Ishikawa (cell line): ENCODE measurements around the gene ACSM4.

ENCODE experiments used
- CEBPB ChIP-seq: IDR thresholded peaks from 2 replicates; pipeline ENCODE4 v1.6.1; 2012
- CREB1 ChIP-seq: IDR thresholded peaks from 2 replicates; pipeline ENCODE4 v1.6.1; 2012; ENCODE audit warnings: low read depth
- EGR1 ChIP-seq: IDR thresholded peaks from 2 replicates; pipeline ENCODE4 v1.6.1; 2012
- EP300 ChIP-seq: IDR thresholded peaks from 2 replicates; pipeline ENCODE4 v1.6.1; 2012; ENCODE audit warnings: borderline replicate concordance
- FOXM1 ChIP-seq: IDR thresholded peaks from 2 replicates; pipeline ENCODE4 v1.6.1; 2012; ENCODE audit warnings: low read depth, borderline replicate concordance
- NFIC ChIP-seq: IDR thresholded peaks from 2 replicates; pipeline ENCODE4 v1.6.1; 2012
- RAD21 ChIP-seq: IDR thresholded peaks from 2 replicates; pipeline ENCODE4 v1.6.1; 2012; ENCODE audit warnings: low read depth
- TAF1 ChIP-seq: IDR thresholded peaks from 2 replicates; pipeline ENCODE4 v1.6.1; 2012; ENCODE audit warnings: low read depth, mild to moderate bottlenecking
- TCF12 ChIP-seq: IDR thresholded peaks from 2 replicates; pipeline ENCODE4 v1.6.1; 2012; ENCODE audit warnings: low read depth
- TEAD4 ChIP-seq: IDR thresholded peaks from 2 replicates; pipeline ENCODE4 v1.6.1; 2012
- YY1 ChIP-seq: IDR thresholded peaks from 2 replicates; pipeline ENCODE4 v1.6.1; 2012; ENCODE audit warnings: low read depth
- ZBTB7A ChIP-seq: IDR thresholded peaks from 2 replicates; pipeline ENCODE4 v1.6.1; 2012; ENCODE audit warnings: low read depth
- TF ChIP-seq, protein P1 (sequence below): IDR thresholded peaks from 2 replicates; pipeline ENCODE4 v1.6.1; 2012
- TF ChIP-seq, protein P2 (sequence below): IDR thresholded peaks from 2 replicates; pipeline ENCODE4 v1.6.1; 2012
- TF ChIP-seq, protein P3 (sequence below): IDR thresholded peaks from 2 replicates; pipeline ENCODE4 v1.6.1; 2012; ENCODE audit warnings: low read depth, mild to moderate bottlenecking

ACSM4 gene

DNA sequence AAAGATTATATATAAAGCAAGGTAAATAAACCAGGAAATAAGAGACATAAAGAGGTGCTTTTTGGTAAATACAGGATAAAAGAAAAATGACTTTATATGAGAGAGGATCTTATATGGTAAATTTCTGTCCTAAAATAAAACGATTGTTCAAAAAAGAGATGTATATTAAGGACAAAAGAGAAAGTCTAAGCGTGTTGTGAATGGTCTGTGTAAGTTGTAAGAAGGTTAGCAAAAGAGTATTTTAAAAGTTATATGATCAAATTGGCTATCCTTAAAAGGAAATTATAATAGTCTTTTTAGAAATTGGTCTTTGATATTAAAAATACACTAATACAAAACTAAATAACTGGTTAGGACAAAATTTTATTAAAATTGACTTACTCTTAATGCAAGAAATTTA lies 14.1 kb upstream of the ACSM4 start:
- no peak for TF ChIP-seq RAD21
- TF ChIP-seq TCF12, result no peak
- TF ChIP-seq, protein P1, sequence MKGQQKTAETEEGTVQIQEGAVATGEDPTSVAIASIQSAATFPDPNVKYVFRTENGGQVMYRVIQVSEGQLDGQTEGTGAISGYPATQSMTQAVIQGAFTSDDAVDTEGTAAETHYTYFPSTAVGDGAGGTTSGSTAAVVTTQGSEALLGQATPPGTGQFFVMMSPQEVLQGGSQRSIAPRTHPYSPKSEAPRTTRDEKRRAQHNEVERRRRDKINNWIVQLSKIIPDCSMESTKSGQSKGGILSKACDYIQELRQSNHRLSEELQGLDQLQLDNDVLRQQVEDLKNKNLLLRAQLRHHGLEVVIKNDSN, result no peak

- TF ChIP-seq CREB1 (no peak), EGR1 (no peak), TCF12 (no peak), TAF1 (no peak), FOXM1 (no peak), RAD21 (no peak), EP300 (no peak), TEAD4 (no peak), CEBPB (no peak), ZBTB7A (no peak), YY1 (no peak), NFIC (no peak)
- TF ChIP-seq, protein P2, sequence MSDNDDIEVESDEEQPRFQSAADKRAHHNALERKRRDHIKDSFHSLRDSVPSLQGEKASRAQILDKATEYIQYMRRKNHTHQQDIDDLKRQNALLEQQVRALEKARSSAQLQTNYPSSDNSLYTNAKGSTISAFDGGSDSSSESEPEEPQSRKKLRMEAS, result no peak
- TF ChIP-seq, protein P3, sequence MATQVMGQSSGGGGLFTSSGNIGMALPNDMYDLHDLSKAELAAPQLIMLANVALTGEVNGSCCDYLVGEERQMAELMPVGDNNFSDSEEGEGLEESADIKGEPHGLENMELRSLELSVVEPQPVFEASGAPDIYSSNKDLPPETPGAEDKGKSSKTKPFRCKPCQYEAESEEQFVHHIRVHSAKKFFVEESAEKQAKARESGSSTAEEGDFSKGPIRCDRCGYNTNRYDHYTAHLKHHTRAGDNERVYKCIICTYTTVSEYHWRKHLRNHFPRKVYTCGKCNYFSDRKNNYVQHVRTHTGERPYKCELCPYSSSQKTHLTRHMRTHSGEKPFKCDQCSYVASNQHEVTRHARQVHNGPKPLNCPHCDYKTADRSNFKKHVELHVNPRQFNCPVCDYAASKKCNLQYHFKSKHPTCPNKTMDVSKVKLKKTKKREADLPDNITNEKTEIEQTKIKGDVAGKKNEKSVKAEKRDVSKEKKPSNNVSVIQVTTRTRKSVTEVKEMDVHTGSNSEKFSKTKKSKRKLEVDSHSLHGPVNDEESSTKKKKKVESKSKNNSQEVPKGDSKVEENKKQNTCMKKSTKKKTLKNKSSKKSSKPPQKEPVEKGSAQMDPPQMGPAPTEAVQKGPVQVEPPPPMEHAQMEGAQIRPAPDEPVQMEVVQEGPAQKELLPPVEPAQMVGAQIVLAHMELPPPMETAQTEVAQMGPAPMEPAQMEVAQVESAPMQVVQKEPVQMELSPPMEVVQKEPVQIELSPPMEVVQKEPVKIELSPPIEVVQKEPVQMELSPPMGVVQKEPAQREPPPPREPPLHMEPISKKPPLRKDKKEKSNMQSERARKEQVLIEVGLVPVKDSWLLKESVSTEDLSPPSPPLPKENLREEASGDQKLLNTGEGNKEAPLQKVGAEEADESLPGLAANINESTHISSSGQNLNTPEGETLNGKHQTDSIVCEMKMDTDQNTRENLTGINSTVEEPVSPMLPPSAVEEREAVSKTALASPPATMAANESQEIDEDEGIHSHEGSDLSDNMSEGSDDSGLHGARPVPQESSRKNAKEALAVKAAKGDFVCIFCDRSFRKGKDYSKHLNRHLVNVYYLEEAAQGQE, result no peak
- TF ChIP-seq, protein P1, result no peak
Measured at GRCh38 chr12:7292300-7292699, 11.6 kb upstream of the ACSM4 start.

GRCh38 chr12:7293670-7294069 lies 10.2 kb upstream of the ACSM4 start:
- TF ChIP-seq, protein P2, result no peak
- TF ChIP-seq FOXM1, result no peak
- no peak for TF ChIP-seq YY1
- no peak for TF ChIP-seq NFIC
- no peak for TF ChIP-seq CREB1
- TF ChIP-seq TCF12, result no peak
- TF ChIP-seq, protein P1, result no peak
- no peak for TF ChIP-seq ZBTB7A
- no peak for TF ChIP-seq EP300
- TF ChIP-seq, protein P3, result no peak
- TF ChIP-seq TAF1, result no peak
- TF ChIP-seq CEBPB, result no peak
- no peak for TF ChIP-seq EGR1
- TF ChIP-seq TEAD4, result no peak

GRCh38 chr12:7295529-7295928 lies 8.3 kb upstream of the ACSM4 start:
- no peak for TF ChIP-seq RAD21
- TF ChIP-seq TAF1, result no peak
- no peak for TF ChIP-seq CEBPB
- no peak for TF ChIP-seq CREB1
- TF ChIP-seq, protein P1, result no peak
- TF ChIP-seq FOXM1, result no peak
- TF ChIP-seq YY1, result no peak
- no peak for TF ChIP-seq ZBTB7A
- TF ChIP-seq EGR1, result no peak
- no peak for TF ChIP-seq NFIC
- TF ChIP-seq, protein P2, result no peak
- TF ChIP-seq TEAD4, result no peak
- TF ChIP-seq EP300, result no peak
- TF ChIP-seq TCF12, result no peak
- TF ChIP-seq, protein P3, result no peak
